ENCODE data around the gene AGRN.

- no peak for TF ChIP-seq CTCF (conservative IDR thresholded peaks at IDR 0.05)
- TF ChIP-seq ZFX (IDR thresholded peaks at IDR 0.05): no peak
These were observed 13.4 kb upstream of the AGRN start for GRCh38 chr1:1006305-1007159.
